Spleen (tissue), 11 donors: Measurements from ENCODE around the gene SH3BP5L. TPM values are rescaled to one million over a fixed set of nuclear protein-coding genes. Genes with fewer than 3 reads are reported as not detected.

ENCODE experiments used
- DNase-seq: peaks from one replicate; pipeline ENCODE4 v3.0.0-alpha.2; 2020
- H3K27ac ChIP-seq, 8 donors: fragments of 200-600 bp; sonication (generic) in 7 of 8; 1 replicate in 4 of 8; 2 replicates in 4 of 8; pipeline versions ENCODE4 v1.5.0 to v1.8.0; 2016 to 2021; ENCODE audit warnings: inconsistent platforms in 4 of 8, mild to moderate bottlenecking in 4 of 8, moderate library complexity in 1 of 8
- H3K27me3 ChIP-seq, 7 donors: fragments of 200-600 bp; sonication (generic) in 6 of 7; replicated peaks in 1 of 7; 1 replicate in 4 of 7; 2 replicates in 3 of 7; pipeline versions ENCODE4 v1.5.0 to v1.8.0; 2016 to 2021; ENCODE audit warnings: inconsistent platforms in 3 of 7, mild to moderate bottlenecking in 1 of 7
- H3K36me3 ChIP-seq, 6 donors: fragments of 200-600 bp; sonication (generic) in 5 of 6; 1 replicate in 4 of 6; 2 replicates in 2 of 6; pipeline versions ENCODE4 v1.5.0 to v1.8.0; 2016 to 2021; ENCODE audit warnings: inconsistent platforms in 2 of 6
- H3K4me1 ChIP-seq, 6 donors: fragments of 200-600 bp; sonication (generic) in 5 of 6; 1 replicate in 3 of 6; 2 replicates in 3 of 6; pipeline versions ENCODE4 v1.5.0 to v1.8.0; 2016 to 2021; ENCODE audit warnings: inconsistent platforms in 3 of 6
- H3K4me3 ChIP-seq, 8 donors: fragments of 200-600 bp; sonication (generic) in 7 of 8; 1 replicate in 4 of 8; 2 replicates in 4 of 8; pipeline versions ENCODE4 v1.5.0 to v1.8.0; 2016 to 2021; ENCODE audit warnings: inconsistent platforms in 4 of 8, mild to moderate bottlenecking in 4 of 8, moderate library complexity in 2 of 8
- H3K9me3 ChIP-seq, 8 donors: fragments of 200-600 bp; sonication (generic) in 7 of 8; 1 replicate in 4 of 8; 2 replicates in 4 of 8; pipeline versions ENCODE4 v1.5.0 to v1.8.0; 2016 to 2021; ENCODE audit warnings: inconsistent platforms in 4 of 8
- POLR2A ChIP-seq, 3 donors: fragments of 450-650 bp; IDR thresholded peaks; one replicate each; pipeline ENCODE4 v1.5.1; 2017; ENCODE audit warnings: antibody characterized with exemption in 3 of 3, mild to moderate bottlenecking in 1 of 3
- POLR2AphosphoS5 ChIP-seq, 3 donors: sonication (generic); formaldehyde crosslinking; IDR thresholded peaks; one replicate each; pipeline ENCODE4 v1.5.1; 2017; ENCODE audit warnings: antibody characterized with exemption in 3 of 3
- WGBS, 5 donors: extraction: QIAGEN DNeasy Blood & Tissue Kit in 3 of 5; methylation state at CpG; one replicate each; pipeline versions ENCODE4 v1.1.5 to v1.1.7; 2013 to 2018; 5-methylcytosine and 5-hydroxymethylcytosine counted together
- intact Hi-C: fragments of 100-400 bp; cut with DNase I; formaldehyde crosslinking; loops from one replicate; pipeline ENCODE4 v1.15.0; 2023; ENCODE audit warnings: low total_unique reads
- polyA plus RNA-seq, 3 donors: library from polyadenylated mRNA; stranded (reverse); fragments of 200-250 nt; gene quantifications; one replicate each; pipeline ENCODE4 v1.2.1, GENCODE V29; 2013
- total RNA-seq, 7 donors: library from RNA; depleted of rRNA in 3 of 7; stranded (reverse); fragments of >200 nt in 3 of 7; fragmentation: NEBNext Ultra II Directional in 4 of 7; extraction: Animal tissue kit (Norgen Biotek cat#: 25700) in 4 of 7; gene quantifications; one replicate each; pipeline versions ENCODE4 v1.1.0 to v1.2.1, GENCODE V29; 2016 to 2021
- TF ChIP-seq, protein P1 (sequence below), 11 experiments: fragments of 200-600 bp in 7 of 11; fragments of 450-650 bp in 4 of 11; sonication (generic) in 4 of 11; IDR thresholded peaks in 8 of 11; conservative IDR thresholded peaks in 3 of 11; 1 replicate in 7 of 11; 2 replicates in 4 of 11; pipeline versions ENCODE4 v1.4.0 to v1.8.0; 2016 to 2021; ENCODE audit warnings: antibody characterized with exemption in 11 of 11, inconsistent platforms in 4 of 11, mild to moderate bottlenecking in 1 of 11
- donor health status: healthy with polysubstance abuse.
- donor health status: DM: no; HTN: no; CAD: no; lungs with moderate emphysema.
- donor health status: DM: no; HTN: no; CAD: no.
- donor health status: Bipolar disorder and iron deficiency.
- donor health status: healthy.
- donor health status: DM: no; HTN: no; CAD: no.
- donor health status: DM: yes; HTN: yes; CAD: no.

The SH3BP5L gene
- total and polyA plus RNA-seq, 10 donors = 10.1 to 43.3 (median 30.6) TPM

DNA sequence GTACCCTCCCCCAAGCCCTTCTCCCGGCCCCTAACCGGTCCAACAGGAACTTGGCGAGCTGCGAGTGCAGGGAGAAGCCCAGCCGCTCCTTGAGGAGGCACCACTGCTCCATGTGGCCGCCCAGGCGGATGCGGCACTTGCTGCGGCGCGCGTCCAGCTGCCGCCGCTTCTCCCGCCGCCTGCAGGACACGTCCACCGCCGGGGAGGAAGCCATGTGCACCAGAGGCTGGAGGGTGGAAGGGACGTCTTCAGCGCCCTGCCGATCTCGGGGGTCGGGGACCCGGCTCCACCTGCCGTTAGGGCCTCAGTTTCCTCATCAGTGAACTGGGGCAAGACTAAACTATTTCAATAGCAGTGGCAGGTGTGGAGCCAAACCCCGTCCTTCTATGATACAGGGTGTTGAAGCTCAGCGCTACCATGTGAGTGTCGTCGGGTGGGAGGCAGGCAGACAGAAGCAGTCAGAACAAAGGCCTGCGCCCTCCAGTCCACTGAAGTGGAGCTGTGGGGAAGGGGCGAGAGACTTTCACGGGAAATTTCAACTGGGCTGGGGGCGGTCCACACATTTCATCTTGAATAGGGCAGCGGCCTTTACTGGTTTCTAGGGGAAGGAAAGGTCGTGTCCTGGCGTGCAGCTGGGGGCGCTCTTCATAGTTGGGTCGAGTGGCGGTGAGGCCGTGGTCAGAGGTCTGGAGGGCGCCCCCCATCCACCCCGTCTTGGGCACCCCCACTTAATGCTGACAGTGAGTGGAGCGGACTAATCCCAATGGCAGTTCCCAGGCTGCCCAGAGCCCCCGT is 32.6 kb upstream of the SH3BP5L start:
- Histone ChIP-seq H3K27me3 (no peaks in the 10 kb centered on the region), H3K36me3 (peaks cover 0 to 27% (median 0%) of the 10 kb centered on the region in 6 donors), H3K4me3 (peak overlapping the region; percentile 48 to 76 (median 54)), H3K27ac (peak overlapping the region; percentile 86 to 99 (median 94)), H3K9me3 (no peaks in the 10 kb centered on the region), H3K4me1 (peaks cover 17 to 79% (median 38%) of the 10 kb centered on the region in 6 donors)
- peak; percentile 92 for DNase-seq
- WGBS, 5 donors = 1% methylated on average over 13 to 45 of the region's 45 CpGs
- intact Hi-C loops = no loop called here
- TF ChIP-seq, protein P1, sequence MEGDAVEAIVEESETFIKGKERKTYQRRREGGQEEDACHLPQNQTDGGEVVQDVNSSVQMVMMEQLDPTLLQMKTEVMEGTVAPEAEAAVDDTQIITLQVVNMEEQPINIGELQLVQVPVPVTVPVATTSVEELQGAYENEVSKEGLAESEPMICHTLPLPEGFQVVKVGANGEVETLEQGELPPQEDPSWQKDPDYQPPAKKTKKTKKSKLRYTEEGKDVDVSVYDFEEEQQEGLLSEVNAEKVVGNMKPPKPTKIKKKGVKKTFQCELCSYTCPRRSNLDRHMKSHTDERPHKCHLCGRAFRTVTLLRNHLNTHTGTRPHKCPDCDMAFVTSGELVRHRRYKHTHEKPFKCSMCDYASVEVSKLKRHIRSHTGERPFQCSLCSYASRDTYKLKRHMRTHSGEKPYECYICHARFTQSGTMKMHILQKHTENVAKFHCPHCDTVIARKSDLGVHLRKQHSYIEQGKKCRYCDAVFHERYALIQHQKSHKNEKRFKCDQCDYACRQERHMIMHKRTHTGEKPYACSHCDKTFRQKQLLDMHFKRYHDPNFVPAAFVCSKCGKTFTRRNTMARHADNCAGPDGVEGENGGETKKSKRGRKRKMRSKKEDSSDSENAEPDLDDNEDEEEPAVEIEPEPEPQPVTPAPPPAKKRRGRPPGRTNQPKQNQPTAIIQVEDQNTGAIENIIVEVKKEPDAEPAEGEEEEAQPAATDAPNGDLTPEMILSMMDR (IDR thresholded peaks at IDR 0.05 in 8 of 11, conservative IDR thresholded peaks at IDR 0.05 in 3 of 11) = peak; percentile 13 to 71 (median 56)
- TF ChIP-seq POLR2A (IDR thresholded peaks at IDR 0.05) (no peak), POLR2AphosphoS5 (IDR thresholded peaks at IDR 0.05) (peak; percentile 59 to 83 (median 74))

GRCh38 chr1:248857749-248858095 is 32.0 kb upstream of the SH3BP5L start:
- H3K9me3 ChIP-seq = no peaks in the 10 kb centered on the region
- H3K4me1 ChIP-seq = peaks cover 14 to 79% (median 36%) of the 10 kb centered on the region in 6 donors
- intact Hi-C loops = no loop called here
- no peak for DNase-seq
- TF ChIP-seq POLR2A (IDR thresholded peaks at IDR 0.05) = no peak
- TF ChIP-seq POLR2AphosphoS5 (IDR thresholded peaks at IDR 0.05) = no peak
- TF ChIP-seq, protein P1 (IDR thresholded peaks at IDR 0.05 in 8 of 11, conservative IDR thresholded peaks at IDR 0.05 in 3 of 11) = no peak
- WGBS, 5 donors = 16 to 30% (median 25%) methylated on average over 4 of the region's 4 CpGs
- peaks cover 0 to 28% (median 0%) of the 10 kb centered on the region in 6 donors for H3K36me3 ChIP-seq
- H3K27me3 ChIP-seq = no peaks in the 10 kb centered on the region
- peak overlapping the region; percentile 48 to 76 (median 54) for H3K4me3 ChIP-seq
- H3K27ac ChIP-seq = peak overlapping the region in 7 of 8 donors; percentile 92 to 99 (median 94)

DNA sequence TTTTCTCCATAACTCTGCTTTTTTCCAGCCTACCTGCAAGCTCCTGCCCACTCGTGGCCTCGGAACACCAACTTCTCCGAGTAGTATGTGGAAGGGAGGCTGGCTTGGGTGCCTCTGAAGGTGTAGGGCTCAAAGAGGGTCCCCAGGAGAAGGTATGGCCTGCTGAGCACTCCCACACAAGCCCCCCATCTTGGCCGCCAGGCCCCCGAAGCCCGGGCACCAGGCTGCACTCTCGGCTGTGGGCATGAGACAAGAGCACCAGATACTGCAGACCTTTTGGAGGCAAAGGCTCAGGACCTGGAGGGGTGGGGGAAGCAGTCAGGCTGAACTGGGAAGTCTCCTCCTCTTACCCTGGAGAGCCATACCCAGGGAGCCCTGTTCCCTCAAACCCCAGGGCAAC is 31.5 kb upstream of the SH3BP5L start:
- intact Hi-C loops = no loop called here
- H3K27ac ChIP-seq = peak overlapping the region in 2 of 8 donors; percentile 98 to 99
- WGBS, 5 donors = 87 to 94% (median 91%) methylated on average over 7 of the region's 7 CpGs
- peaks cover 0 to 28% (median 0%) of the 10 kb centered on the region in 6 donors for H3K36me3 ChIP-seq
- H3K9me3 ChIP-seq = no peaks in the 10 kb centered on the region
- no peak for TF ChIP-seq POLR2A (IDR thresholded peaks at IDR 0.05)
- peaks cover 11 to 79% (median 35%) of the 10 kb centered on the region in 6 donors for H3K4me1 ChIP-seq
- no peak for DNase-seq
- H3K4me3 ChIP-seq = peak overlapping the region in 1 of 8 donors; percentile 76
- no peaks in the 10 kb centered on the region for H3K27me3 ChIP-seq

GRCh38 chr1:248856176-248856575 is 30.5 kb upstream of the SH3BP5L start:
- WGBS, 5 donors = 94 to 100% (median 100%) methylated on average over 1 of the region's 1 CpG
- DNase-seq = no peak
- no peaks in the 10 kb centered on the region for H3K27me3 ChIP-seq
- no peaks in the 10 kb centered on the region for H3K9me3 ChIP-seq
- intact Hi-C loops = no loop called here
- peaks cover 0 to 36% (median 1%) of the 10 kb centered on the region in 6 donors for H3K36me3 ChIP-seq
- TF ChIP-seq POLR2A (IDR thresholded peaks at IDR 0.05) (no peak), POLR2AphosphoS5 (IDR thresholded peaks at IDR 0.05) (peak in 1 of 3 donors; percentile 6)
- TF ChIP-seq, protein P1 (IDR thresholded peaks at IDR 0.05 in 8 of 11, conservative IDR thresholded peaks at IDR 0.05 in 3 of 11) = no peak
- peaks cover 11 to 81% (median 36%) of the 10 kb centered on the region in 6 donors for H3K4me1 ChIP-seq
- H3K4me3 ChIP-seq = no peak overlapping the region
- peak overlapping the region in 1 of 8 donors; percentile 8 for H3K27ac ChIP-seq
